ENCODE data around the gene NR1I2. TPM values are rescaled to one million over a fixed set of nuclear protein-coding genes. Genes with fewer than 3 reads are reported as not detected.

NR1I2 gene
- total and polyA plus RNA-seq, 9 of the 15 experiments (the other 6 are each of a cell fraction or from before 2014, with no cell fraction given): not detected

DNA sequence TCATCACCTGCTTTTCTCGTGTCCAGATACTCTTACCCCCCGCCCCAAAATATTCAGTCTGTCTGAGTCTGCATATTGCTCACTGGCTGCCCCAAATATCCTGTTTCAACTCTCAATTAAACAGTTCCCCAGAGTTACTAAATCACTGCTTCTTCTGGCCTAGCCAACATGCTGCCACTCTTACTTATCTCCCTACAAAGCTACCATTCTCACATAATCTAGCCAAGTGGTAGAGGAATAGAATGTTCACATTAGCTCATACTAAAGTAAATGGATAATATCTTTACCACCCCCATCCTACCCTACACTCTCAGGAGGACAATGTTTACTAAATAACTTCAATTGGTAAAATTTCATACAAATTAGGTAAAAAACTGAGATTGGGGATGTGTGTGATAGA is 77.8 kb downstream of the NR1I2 start:
- H3K9ac ChIP-seq (ENCODE audit: insufficient read depth in 1 of 2, low read depth in 2 of 2, low read length in 2 of 2): no peak overlapping the region
- intact Hi-C loops (cut with micrococcal nuclease): no loop called here
- no peak overlapping the region for H2AFZ ChIP-seq (ENCODE audit: low read depth, low read length)
- no peaks in the 10 kb centered on the region for H3K79me2 ChIP-seq (ENCODE audit: control insufficient read depth, insufficient read depth, low read length)
- H3K4me3 ChIP-seq: no peak overlapping the region
- no peaks in the 10 kb centered on the region for H3K9me1 ChIP-seq (ENCODE audit: control insufficient read depth, insufficient read depth, low read length)
- H3K36me3 ChIP-seq (ENCODE audit: control insufficient read depth, insufficient read depth, low read length): peaks cover 15% of the 10 kb centered on the region
- no peaks in the 10 kb centered on the region for H3K9me3 ChIP-seq (replicated peaks; ENCODE audit: control insufficient read depth, insufficient read depth, low read depth, low read length)
- in situ Hi-C loops (cut with MboI): no loop called here
- TF ChIP-seq ZNF384 (IDR thresholded peaks at IDR 0.05; ENCODE audit: low read depth, low read length): no peak
- TF ChIP-seq PHB (CRISPR knock-in tag; IDR thresholded peaks at IDR 0.05): no peak
- POLR2A ChIA-PET: no interaction called here
- 90% methylated on average over 2 of the region's 2 CpGs for WGBS (ENCODE audit: insufficient coverage, low coverage, missing lambda C conversion rate)
- no peak overlapping the region for H3K27ac ChIP-seq (ENCODE audit: extremely low read depth, low read depth, low read length)
- CTCF ChIA-PET (ENCODE audit: low intra/inter-chr PET ratio): no interaction called here
- H3K4me2 ChIP-seq (ENCODE audit: insufficient read depth, low read length): no peak overlapping the region
- H3K4me1 ChIP-seq (replicated peaks in 1 of 2; ENCODE audit: control insufficient read depth in 2 of 2, insufficient read depth in 2 of 2, low read length in 2 of 2): no peaks in the 10 kb centered on the region
- H4K20me1 ChIP-seq (replicated peaks; ENCODE audit: control insufficient read depth, insufficient read depth, low read length): no peaks in the 10 kb centered on the region
- no peaks in the 10 kb centered on the region for H3K27me3 ChIP-seq (ENCODE audit: control insufficient read depth in 2 of 2, insufficient read depth in 2 of 2, low read length in 2 of 2)
- ATAC-seq: no peak
- DNase-seq (ENCODE audit: extremely low read depth in 1 of 4, low spot score in 3 of 4): no peak
- no peak for FAIRE-seq
- no TSS peak for BruUV-seq (replicated peaks)

DNA sequence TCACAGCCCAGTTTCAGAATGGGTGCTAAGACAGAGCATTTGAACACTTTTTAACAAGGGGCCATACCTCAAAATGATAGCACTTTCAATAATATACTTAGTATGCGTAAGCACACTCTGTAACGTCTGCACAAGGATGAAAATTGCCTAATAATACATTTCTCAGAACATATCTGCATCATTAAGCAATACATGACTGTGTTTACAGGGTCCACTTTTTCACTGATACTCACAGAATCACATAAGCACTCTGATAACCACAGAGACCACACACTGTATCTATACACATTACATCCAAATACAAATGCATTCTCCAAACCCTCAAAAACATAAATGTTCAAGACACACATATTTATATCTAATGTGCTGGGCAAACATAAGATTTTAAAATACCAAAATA is 79.8 kb downstream of the NR1I2 start:
- Histone ChIP-seq H3K36me3 (ENCODE audit: control insufficient read depth, insufficient read depth, low read length) (peaks cover 15% of the 10 kb centered on the region), H3K9me3 (replicated peaks; ENCODE audit: control insufficient read depth, insufficient read depth, low read depth, low read length) (no peaks in the 10 kb centered on the region), H2AFZ (ENCODE audit: low read depth, low read length) (no peak overlapping the region), H3K4me1 (replicated peaks in 1 of 2; ENCODE audit: control insufficient read depth in 2 of 2, insufficient read depth in 2 of 2, low read length in 2 of 2) (no peaks in the 10 kb centered on the region), H4K20me1 (replicated peaks; ENCODE audit: control insufficient read depth, insufficient read depth, low read length) (no peaks in the 10 kb centered on the region), H3K79me2 (ENCODE audit: control insufficient read depth, insufficient read depth, low read length) (no peaks in the 10 kb centered on the region), H3K27me3 (ENCODE audit: control insufficient read depth in 2 of 2, insufficient read depth in 2 of 2, low read length in 2 of 2) (no peaks in the 10 kb centered on the region), H3K4me2 (ENCODE audit: insufficient read depth, low read length) (no peak overlapping the region), H3K9ac (ENCODE audit: insufficient read depth in 1 of 2, low read depth in 2 of 2, low read length in 2 of 2) (no peak overlapping the region), H3K4me3 (no peak overlapping the region), H3K27ac (ENCODE audit: extremely low read depth, low read depth, low read length) (no peak overlapping the region), H3K9me1 (ENCODE audit: control insufficient read depth, insufficient read depth, low read length) (no peaks in the 10 kb centered on the region)
- no TSS peak for BruUV-seq (replicated peaks)
- FAIRE-seq (no peak), DNase-seq (ENCODE audit: extremely low read depth in 1 of 4, low spot score in 3 of 4) (no peak), ATAC-seq (no peak)
- intact Hi-C loops (cut with micrococcal nuclease) (no loop called here), in situ Hi-C loops (cut with MboI) (no loop called here)
- POLR2A ChIA-PET: no interaction called here
- WGBS (ENCODE audit: insufficient coverage, low coverage, missing lambda C conversion rate): 100% methylated on average over 2 of the region's 2 CpGs
- CTCF ChIA-PET (ENCODE audit: low intra/inter-chr PET ratio): no interaction called here
- TF ChIP-seq ZNF124 (CRISPR knock-in tag; IDR thresholded peaks at IDR 0.05): no peak
- TF ChIP-seq ZNF707 (CRISPR knock-in tag; conservative IDR thresholded peaks at IDR 0.05): no peak
- no peak for TF ChIP-seq ESRRB (CRISPR knock-in tag; IDR thresholded peaks at IDR 0.05; ENCODE audit: borderline replicate concordance)
- no peak for TF ChIP-seq PTTG1 (tag; IDR thresholded peaks at IDR 0.05; ENCODE audit: low read depth)
- no peak for TF ChIP-seq MNT (conservative IDR thresholded peaks at IDR 0.05)
- no peak for TF ChIP-seq SIX5 (IDR thresholded peaks at IDR 0.05; ENCODE audit: borderline replicate concordance in 1 of 2, insufficient read depth in 1 of 2, low read depth in 1 of 2, low read length in 2 of 2)
- no peak for TF ChIP-seq SETDB1 (IDR thresholded peaks at IDR 0.05; ENCODE audit: low read length)
- no peak for TF ChIP-seq ZNF449 (CRISPR knock-in tag; IDR thresholded peaks at IDR 0.05)
- no peak for TF ChIP-seq TBL1XR1 (IDR thresholded peaks at IDR 0.05; ENCODE audit: low read length in 2 of 2)
- TF ChIP-seq, protein P1, sequence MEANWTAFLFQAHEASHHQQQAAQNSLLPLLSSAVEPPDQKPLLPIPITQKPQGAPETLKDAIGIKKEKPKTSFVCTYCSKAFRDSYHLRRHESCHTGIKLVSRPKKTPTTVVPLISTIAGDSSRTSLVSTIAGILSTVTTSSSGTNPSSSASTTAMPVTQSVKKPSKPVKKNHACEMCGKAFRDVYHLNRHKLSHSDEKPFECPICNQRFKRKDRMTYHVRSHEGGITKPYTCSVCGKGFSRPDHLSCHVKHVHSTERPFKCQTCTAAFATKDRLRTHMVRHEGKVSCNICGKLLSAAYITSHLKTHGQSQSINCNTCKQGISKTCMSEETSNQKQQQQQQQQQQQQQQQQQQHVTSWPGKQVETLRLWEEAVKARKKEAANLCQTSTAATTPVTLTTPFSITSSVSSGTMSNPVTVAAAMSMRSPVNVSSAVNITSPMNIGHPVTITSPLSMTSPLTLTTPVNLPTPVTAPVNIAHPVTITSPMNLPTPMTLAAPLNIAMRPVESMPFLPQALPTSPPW (CRISPR knock-in tag; IDR thresholded peaks at IDR 0.05): no peak
- TF ChIP-seq KLF6 (CRISPR knock-in tag; IDR thresholded peaks at IDR 0.05; ENCODE audit: borderline replicate concordance): no peak

Data from K562 (cell line).